PC-9 (cell line): ENCODE results near the gene ZNF37A.

Experiments
- EZH2 ChIP-seq: fragments of 200-600 bp; sonication (generic); IDR thresholded peaks from 2 replicates; pipeline ENCODE4 v1.8.0; 2017; ENCODE audit warnings: antibody characterized with exemption, low read depth
- TF ChIP-seq, protein P1 (sequence below): fragments of 200-600 bp; sonication (generic); conservative IDR thresholded peaks from 2 replicates; pipeline ENCODE4 v1.6.1; 2017; ENCODE audit warnings: mixed run types, antibody characterized with exemption, mild to moderate bottlenecking, moderate library complexity

DNA sequence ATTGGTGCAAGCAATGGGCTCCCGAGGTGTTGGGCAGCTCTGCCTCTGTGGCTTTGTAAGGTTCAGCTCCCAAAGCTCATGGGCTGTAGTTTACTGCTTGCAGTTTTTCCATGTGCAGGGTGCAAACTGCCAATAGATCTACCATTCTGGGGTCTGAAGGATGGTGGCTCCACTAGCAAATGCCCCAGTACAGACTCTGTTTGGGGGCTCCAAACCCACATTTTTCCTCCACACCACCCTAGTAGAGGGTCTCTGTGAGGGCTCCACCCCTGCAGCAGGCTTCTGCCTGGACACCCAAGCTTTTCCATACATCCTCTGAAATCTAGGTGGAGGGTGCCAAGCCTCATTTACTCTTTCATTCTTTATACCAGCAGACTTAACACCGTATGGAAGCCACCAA lies 17.4 kb upstream of the ZNF37A start:
- TF ChIP-seq, protein P1, sequence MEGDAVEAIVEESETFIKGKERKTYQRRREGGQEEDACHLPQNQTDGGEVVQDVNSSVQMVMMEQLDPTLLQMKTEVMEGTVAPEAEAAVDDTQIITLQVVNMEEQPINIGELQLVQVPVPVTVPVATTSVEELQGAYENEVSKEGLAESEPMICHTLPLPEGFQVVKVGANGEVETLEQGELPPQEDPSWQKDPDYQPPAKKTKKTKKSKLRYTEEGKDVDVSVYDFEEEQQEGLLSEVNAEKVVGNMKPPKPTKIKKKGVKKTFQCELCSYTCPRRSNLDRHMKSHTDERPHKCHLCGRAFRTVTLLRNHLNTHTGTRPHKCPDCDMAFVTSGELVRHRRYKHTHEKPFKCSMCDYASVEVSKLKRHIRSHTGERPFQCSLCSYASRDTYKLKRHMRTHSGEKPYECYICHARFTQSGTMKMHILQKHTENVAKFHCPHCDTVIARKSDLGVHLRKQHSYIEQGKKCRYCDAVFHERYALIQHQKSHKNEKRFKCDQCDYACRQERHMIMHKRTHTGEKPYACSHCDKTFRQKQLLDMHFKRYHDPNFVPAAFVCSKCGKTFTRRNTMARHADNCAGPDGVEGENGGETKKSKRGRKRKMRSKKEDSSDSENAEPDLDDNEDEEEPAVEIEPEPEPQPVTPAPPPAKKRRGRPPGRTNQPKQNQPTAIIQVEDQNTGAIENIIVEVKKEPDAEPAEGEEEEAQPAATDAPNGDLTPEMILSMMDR = no peak
- no peak for TF ChIP-seq EZH2
